Stomach (tissue), 9 donors: ENCODE measurements around the gene ARMH1. TPM values are rescaled to one million over a fixed set of nuclear protein-coding genes. Genes with fewer than 3 reads are reported as not detected.

Experiments used
- DNase-seq, 2 donors: peaks; one replicate each; pipeline versions ENCODE4 v3.0.0 to v3.0.0-alpha.2; 2013 to 2019
- H3K27ac ChIP-seq, 5 donors: fragments of 200-600 bp in 4 of 5; sonication (generic) in 4 of 5; one replicate each; pipeline ENCODE4 v1.5.1; 2013 to 2019; ENCODE audit warnings: mild to moderate bottlenecking in 1 of 5, moderate library complexity in 1 of 5
- H3K27me3 ChIP-seq, 3 donors: fragments of 200-600 bp; sonication (generic); one replicate each; pipeline ENCODE4 v1.5.1; 2017 to 2019; ENCODE audit warnings: mixed run types in 1 of 3
- H3K36me3 ChIP-seq, 4 donors: fragments of 200-600 bp; sonication (generic); 1 replicate in 3 of 4; 2 replicates in 1 of 4; pipeline ENCODE4 v1.5.1; 2016 to 2019
- H3K4me1 ChIP-seq, 4 donors: fragments of 200-600 bp; sonication (generic); one replicate each; pipeline ENCODE4 v1.5.1; 2016 to 2019
- H3K4me3 ChIP-seq, 4 donors: fragments of 200-600 bp; sonication (generic) in 3 of 4; one replicate each; pipeline ENCODE4 v1.5.1; 2016 to 2019; ENCODE audit warnings: mild to moderate bottlenecking in 1 of 4
- H3K9me3 ChIP-seq, 4 donors: fragments of 200-600 bp; sonication (generic); one replicate each; pipeline ENCODE4 v1.5.1; 2016 to 2019
- EP300 ChIP-seq: sonication (generic); formaldehyde crosslinking; IDR thresholded peaks from one replicate; pipeline ENCODE4 v1.6.1; 2017; ENCODE audit warnings: antibody characterized with exemption
- POLR2A ChIP-seq, 4 donors: fragments of 450-650 bp; IDR thresholded peaks; one replicate each; pipeline ENCODE4 v1.6.1; 2016; ENCODE audit warnings: antibody characterized with exemption in 4 of 4, control low read depth in 2 of 4, mild to moderate bottlenecking in 1 of 4, moderate library complexity in 1 of 4
- POLR2AphosphoS5 ChIP-seq, 3 donors: sonication (generic); formaldehyde crosslinking; IDR thresholded peaks; one replicate each; pipeline ENCODE4 v1.6.1; 2016; ENCODE audit warnings: antibody characterized with exemption in 3 of 3
- WGBS, 5 donors: extraction: QIAGEN DNeasy Blood & Tissue Kit in 3 of 5; methylation state at CpG; one replicate each; pipeline versions ENCODE4 v1.1.5 to v1.1.7; 2013 to 2018; 5-methylcytosine and 5-hydroxymethylcytosine counted together
- intact Hi-C: fragments of 100-400 bp; cut with DNase I; formaldehyde crosslinking; loops from one replicate; pipeline ENCODE4 v1.15.1; 2023; ENCODE audit warnings: low total_unique reads
- polyA plus RNA-seq, 3 donors: library from polyadenylated mRNA; stranded (reverse); fragments of 200-250 nt; gene quantifications; one replicate each; pipeline ENCODE4 v1.2.3, GENCODE V29; 2013
- total RNA-seq, 5 donors: library from RNA; depleted of rRNA; stranded (reverse); fragments of >200 nt; gene quantifications; one replicate each; pipeline versions ENCODE4 v1.1.0 to v1.2.3, GENCODE V29; 2014 to 2016
- TF ChIP-seq, protein P1 (sequence below), 7 experiments: fragments of 450-650 bp in 4 of 7; fragments of 200-600 bp in 3 of 7; sonication (generic) in 3 of 7; IDR thresholded peaks; one replicate each; pipeline ENCODE4 v1.5.1; 2016 to 2019; ENCODE audit warnings: antibody characterized with exemption in 7 of 7, control low read depth in 2 of 7, mild to moderate bottlenecking in 1 of 7
- donor health status: healthy with polysubstance abuse.
- donor health status: Bipolar disorder and iron deficiency.
- donor health status: healthy.

ARMH1 gene
- total and polyA plus RNA-seq, 8 donors: 3.3 to 8.6 (median 4.4) TPM; not detected in 3

DNA sequence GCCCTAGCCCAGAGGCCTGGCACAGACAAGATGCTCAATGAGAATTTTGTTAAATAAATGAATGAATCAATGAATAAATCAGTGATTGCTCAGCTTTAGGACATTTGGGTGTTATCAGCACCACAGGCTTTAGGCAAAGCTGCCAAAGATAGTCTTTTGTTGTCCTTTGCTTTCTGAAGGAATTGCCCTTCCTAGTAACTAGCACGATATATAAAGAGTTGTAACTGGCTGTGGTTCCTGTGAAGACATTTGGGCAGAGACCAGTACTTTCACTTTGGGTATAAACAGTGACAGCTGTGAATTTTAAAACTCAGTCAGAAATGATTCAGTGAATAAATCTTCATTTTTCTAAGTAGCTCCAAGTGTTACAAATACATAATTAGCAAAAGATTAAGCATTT is 43.1 kb downstream of the ARMH1 start:
- intact Hi-C loops: no loop called here
- H3K27ac ChIP-seq: no peak overlapping the region
- H3K4me3 ChIP-seq: no peak overlapping the region
- no peak for TF ChIP-seq EP300
- TF ChIP-seq, protein P1, sequence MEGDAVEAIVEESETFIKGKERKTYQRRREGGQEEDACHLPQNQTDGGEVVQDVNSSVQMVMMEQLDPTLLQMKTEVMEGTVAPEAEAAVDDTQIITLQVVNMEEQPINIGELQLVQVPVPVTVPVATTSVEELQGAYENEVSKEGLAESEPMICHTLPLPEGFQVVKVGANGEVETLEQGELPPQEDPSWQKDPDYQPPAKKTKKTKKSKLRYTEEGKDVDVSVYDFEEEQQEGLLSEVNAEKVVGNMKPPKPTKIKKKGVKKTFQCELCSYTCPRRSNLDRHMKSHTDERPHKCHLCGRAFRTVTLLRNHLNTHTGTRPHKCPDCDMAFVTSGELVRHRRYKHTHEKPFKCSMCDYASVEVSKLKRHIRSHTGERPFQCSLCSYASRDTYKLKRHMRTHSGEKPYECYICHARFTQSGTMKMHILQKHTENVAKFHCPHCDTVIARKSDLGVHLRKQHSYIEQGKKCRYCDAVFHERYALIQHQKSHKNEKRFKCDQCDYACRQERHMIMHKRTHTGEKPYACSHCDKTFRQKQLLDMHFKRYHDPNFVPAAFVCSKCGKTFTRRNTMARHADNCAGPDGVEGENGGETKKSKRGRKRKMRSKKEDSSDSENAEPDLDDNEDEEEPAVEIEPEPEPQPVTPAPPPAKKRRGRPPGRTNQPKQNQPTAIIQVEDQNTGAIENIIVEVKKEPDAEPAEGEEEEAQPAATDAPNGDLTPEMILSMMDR (IDR thresholded peaks at IDR 0.05): no peak
- TF ChIP-seq POLR2A (IDR thresholded peaks at IDR 0.05): no peak
- TF ChIP-seq POLR2AphosphoS5 (IDR thresholded peaks at IDR 0.05): no peak
- H3K9me3 ChIP-seq: no peaks in the 10 kb centered on the region
- no peaks in the 10 kb centered on the region for H3K27me3 ChIP-seq
- 9 to 33% (median 16%) methylated on average over 1 of the region's 1 CpG for WGBS, 5 donors
- H3K4me1 ChIP-seq: peaks cover 0 to 29% (median 4%) of the 10 kb centered on the region in 4 donors
- no peaks in the 10 kb centered on the region for H3K36me3 ChIP-seq
- no peak for DNase-seq

DNA sequence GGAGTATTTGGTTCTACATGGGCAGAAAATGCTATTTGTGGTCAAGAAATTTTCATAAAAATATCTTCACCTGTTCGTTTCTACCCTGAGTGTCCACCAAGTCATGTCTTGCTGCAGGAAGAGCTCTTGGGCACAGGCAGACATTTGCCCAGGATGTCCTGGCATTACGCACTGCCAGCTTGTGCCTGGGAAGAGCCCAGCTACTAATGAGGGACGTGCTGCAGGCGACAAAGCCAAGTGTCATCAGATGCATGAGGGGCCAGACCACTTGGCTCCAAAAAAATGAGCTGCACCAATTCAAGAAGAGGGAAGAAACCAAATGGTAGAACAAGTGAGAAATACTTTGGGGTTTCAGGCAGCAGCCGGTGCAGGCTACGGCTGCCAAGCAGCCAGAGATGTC is 43.6 kb downstream of the ARMH1 start:
- TF ChIP-seq EP300 (no peak), POLR2A (IDR thresholded peaks at IDR 0.05) (no peak), POLR2AphosphoS5 (IDR thresholded peaks at IDR 0.05) (no peak)
- TF ChIP-seq, protein P1 (IDR thresholded peaks at IDR 0.05): no peak
- 80 to 84% (median 81%) methylated on average over 6 of the region's 6 CpGs for WGBS, 5 donors
- intact Hi-C loops: no loop called here
- Histone ChIP-seq H3K36me3 (no peaks in the 10 kb centered on the region), H3K9me3 (no peaks in the 10 kb centered on the region), H3K4me1 (peaks cover 0 to 33% (median 4%) of the 10 kb centered on the region in 4 donors), H3K27me3 (no peaks in the 10 kb centered on the region), H3K4me3 (no peak overlapping the region), H3K27ac (no peak overlapping the region)
- no peak for DNase-seq

DNA sequence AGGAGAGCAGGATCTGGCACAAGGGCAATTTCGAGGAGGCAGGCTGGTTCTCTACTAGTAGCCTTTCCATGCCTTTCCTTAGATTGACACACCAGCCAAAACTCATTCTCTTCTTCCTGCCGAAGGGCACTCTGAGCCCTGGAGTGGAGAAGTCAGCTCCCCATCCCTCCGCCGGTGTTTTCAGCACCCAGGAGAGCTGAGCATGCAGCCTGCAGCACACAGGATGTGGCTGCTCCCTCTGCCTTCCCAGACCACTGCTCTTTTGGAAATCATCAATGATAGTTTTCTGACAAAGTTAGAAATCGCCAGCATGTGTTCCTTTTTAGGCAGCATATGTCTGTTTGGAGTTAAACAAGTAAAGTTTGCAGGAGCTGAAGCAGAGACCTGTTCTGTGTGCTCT is 44.8 kb downstream of the ARMH1 start:
- Histone ChIP-seq H3K27me3 (peaks cover 0 to 2% (median 0%) of the 10 kb centered on the region in 3 donors), H3K9me3 (no peaks in the 10 kb centered on the region), H3K4me3 (no peak overlapping the region), H3K27ac (no peak overlapping the region), H3K4me1 (peaks cover 0 to 36% (median 4%) of the 10 kb centered on the region in 4 donors), H3K36me3 (no peaks in the 10 kb centered on the region)
- WGBS, 5 donors: 58 to 72% (median 63%) methylated on average over 5 of the region's 5 CpGs
- no peak for DNase-seq
- TF ChIP-seq EP300 (no peak), POLR2AphosphoS5 (IDR thresholded peaks at IDR 0.05) (no peak), POLR2A (IDR thresholded peaks at IDR 0.05) (no peak)
- TF ChIP-seq, protein P1 (IDR thresholded peaks at IDR 0.05): no peak
- intact Hi-C loops: no loop called here

DNA sequence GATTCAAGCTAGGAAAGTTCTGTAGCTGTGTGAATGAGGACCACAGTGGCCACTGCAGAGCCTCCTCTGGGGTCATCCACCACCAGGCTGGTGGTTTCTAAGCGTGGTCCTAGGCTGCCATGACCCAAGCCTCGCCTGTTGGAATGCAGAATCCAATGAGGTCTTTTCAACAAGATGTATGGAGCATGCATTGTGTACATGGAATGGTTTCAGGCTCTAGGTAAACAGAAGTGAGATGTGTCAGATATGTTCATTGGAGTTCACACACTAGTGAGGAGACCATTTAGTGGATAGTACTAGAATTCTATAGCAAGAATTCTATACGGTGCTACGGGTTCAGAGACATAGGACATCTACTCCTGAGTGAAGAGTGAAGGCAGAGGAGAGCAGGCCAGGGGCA is 45.8 kb downstream of the ARMH1 start:
- no peak overlapping the region for H3K27ac ChIP-seq
- peaks cover 0 to 27% (median under 1%) of the 10 kb centered on the region in 4 donors for H3K4me1 ChIP-seq
- no peak for TF ChIP-seq EP300
- peaks cover 0 to 10% (median 0%) of the 10 kb centered on the region in 3 donors for H3K27me3 ChIP-seq
- no peak overlapping the region for H3K4me3 ChIP-seq
- H3K36me3 ChIP-seq: no peaks in the 10 kb centered on the region
- H3K9me3 ChIP-seq: no peaks in the 10 kb centered on the region
- intact Hi-C loops: no loop called here
- 70 to 82% (median 76%) methylated on average over 4 of the region's 4 CpGs for WGBS, 5 donors
- no peak for DNase-seq

DNA sequence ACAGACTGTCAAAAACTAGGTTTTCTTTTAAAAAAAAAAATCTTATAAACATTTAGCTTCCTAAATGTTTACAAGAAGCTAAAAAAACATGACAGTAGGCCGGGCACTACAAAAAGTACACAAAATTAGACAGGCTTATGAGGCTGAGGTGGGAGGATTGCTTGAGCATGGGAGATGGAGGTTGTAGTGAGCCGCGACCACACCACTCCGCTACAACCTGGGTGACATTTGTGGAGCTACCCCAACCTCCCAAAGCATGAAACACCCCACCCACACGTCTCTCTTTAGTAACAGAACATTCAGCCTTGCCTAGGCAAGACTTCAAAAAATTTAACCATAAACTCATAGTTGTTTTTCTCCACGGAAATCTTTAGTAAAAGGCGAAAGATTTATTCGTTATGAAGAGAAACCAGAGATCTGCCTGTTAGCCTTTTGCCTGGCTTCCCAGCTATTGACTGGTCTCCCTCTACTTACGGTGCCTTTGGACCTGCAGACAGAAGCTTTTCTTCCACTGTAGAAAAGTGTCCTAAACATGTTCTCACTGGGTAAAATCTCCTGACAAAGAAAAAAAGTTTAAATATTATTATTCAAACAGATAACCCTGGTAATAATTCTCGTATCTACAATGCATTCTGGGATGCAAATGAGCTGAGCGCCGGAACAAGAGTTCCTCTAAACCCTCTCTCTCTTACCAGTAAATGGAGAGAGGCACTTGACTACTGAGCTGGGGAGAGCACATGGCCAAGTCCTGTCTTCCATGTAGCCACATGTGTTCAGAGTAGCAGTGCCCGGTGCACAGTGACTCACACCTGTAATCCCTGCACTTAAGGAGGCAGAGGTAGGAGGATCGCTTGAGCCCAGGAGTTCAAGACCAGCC is 47.2 kb downstream of the ARMH1 start:
- no peaks in the 10 kb centered on the region for H3K36me3 ChIP-seq
- DNase-seq: peak; percentile 53 to 87
- H3K4me1 ChIP-seq: peaks cover 0 to 24% (median 0%) of the 10 kb centered on the region in 4 donors
- TF ChIP-seq, protein P1 (IDR thresholded peaks at IDR 0.05): no peak
- no peak for TF ChIP-seq EP300
- TF ChIP-seq POLR2AphosphoS5 (IDR thresholded peaks at IDR 0.05): peak in 2 of 3 donors; percentile 87 to 89
- TF ChIP-seq POLR2A (IDR thresholded peaks at IDR 0.05): peak in 1 of 4 donors; percentile 97
- H3K27ac ChIP-seq: peak overlapping the region in 4 of 5 donors; percentile 16 to 73 (median 44)
- WGBS, 5 donors: 20 to 34% (median 25%) methylated on average over 14 of the region's 14 CpGs
- no peak overlapping the region for H3K4me3 ChIP-seq
- no peaks in the 10 kb centered on the region for H3K9me3 ChIP-seq
- intact Hi-C loops: no loop called here
- peaks cover 0 to 13% (median 0%) of the 10 kb centered on the region in 3 donors for H3K27me3 ChIP-seq
